GM18909 (cell line): ENCODE measurements around the gene UNK.
"Not testable (repeated sequence)": the region's sequence is repeated elsewhere in the genome, so short reads cannot be mapped to it uniquely, and the experiment has no call there.

Source experiments
- ATAC-seq: cut with Tn5 transposase; IDR thresholded peaks from one replicate; pipeline ENCODE4 v1.9.1; 2021; ENCODE audit warnings: mild to moderate bottlenecking; ENCODE audit not compliant: unreplicated experiment, poor library complexity

Gene UNK

DNA sequence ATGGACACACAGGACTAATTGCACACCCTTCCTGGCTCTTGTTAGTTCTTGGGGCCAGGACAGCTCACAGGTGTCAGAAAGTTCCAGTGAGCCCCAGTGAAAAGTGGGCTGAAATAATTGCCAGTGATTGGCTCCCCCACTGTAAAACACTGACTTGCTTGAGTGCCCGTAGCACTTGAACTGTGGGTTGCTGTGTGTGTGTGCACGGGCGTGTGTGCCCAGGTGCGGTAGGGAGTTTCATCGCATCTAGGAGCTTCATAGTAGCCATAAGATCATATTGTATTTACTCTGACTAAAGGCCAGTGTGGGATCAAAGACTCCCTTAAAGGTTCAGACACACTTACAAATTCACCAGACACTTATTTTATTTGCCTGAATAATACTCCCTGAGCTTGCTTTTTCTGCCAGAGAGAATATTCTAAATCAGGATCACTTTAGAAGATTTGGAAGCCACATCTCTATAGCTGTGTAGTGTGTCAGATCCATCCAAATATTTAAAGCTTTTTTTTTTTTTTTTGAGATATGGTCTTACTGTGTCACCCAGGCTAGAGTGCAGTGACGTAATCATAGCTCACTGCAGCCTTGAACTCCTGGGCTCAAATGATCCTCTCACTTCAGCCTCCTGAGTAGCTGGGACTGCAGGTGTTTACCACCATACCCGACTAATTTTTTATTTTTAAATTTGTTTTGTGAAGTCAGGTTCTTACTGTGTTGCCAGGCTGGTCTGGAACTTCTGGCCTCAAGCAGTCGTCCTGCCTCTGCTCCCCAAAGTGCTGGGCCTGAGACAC, 11.4 kb downstream of the UNK start:
- no peak for ATAC-seq

DNA sequence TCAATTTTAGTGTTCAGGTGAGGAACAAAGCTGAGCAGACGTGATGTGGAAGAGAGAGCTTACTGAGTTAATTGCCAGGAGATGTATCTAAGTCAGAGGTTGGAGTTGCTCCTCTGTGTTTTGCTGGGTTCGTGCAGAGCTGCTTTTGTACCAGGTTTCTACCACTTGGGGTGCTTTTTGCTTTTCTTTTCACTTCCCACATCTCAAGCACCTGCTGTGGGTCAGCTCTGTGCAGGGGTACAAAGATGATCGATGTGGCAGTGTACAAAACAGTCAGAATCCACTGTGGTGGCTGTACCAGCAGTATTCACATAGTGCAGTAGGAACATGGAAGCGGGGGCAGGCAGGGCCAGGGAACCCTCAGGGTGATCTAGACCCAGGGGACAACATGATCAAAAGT, 14.8 kb downstream of the UNK start:
- no peak for ATAC-seq

DNA sequence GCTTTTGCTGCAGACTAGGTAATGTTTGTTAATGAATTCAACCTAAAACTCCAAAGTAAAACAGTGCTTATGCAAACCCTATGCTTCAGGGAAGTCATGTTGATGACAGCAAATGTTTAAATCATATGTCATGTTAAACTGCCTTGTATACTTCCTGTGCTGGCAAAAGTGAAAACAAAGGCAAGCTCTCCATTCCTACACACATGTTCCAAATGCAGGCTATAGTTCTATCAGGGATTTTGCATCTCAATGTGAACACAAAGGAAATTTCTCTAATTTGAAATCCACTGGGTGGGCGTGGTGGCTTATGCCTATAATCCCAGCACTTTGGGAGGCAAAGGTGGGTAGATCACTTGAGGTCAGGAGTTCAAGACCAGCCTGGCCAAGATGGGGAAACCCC, 19.3 kb downstream of the UNK start:
- no peak for ATAC-seq

DNA sequence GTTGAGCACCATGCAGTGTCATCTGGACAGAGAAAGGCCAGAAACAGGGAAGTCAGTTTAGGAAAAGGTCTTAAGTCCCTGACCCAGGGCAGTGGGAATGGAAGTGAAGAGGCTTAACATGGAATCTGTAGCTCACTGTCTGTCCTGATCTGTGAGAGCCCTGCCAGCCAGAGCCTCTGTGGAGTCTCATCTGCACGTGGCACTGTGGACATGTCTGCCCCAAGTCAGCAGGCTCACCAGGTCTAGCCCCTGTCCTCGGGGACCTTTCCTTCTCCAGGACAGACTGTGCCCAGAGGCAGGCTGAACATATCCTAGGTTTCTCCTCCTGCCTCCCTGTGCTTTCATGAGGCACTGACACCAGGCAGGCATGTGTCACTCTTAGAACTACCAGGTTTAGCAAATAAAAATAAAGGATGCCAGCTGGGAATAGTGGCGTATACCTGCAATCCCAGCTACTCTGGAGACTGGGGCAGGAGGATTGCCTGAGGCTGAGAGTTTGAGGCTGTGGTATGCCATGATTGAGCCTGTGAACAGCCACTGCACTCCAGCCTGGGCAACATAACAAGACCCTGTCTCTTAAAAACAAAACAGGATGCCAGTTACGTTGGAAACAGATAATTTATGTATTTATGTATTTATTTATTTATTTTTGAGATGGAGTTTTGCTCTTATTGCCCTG, 22.4 kb downstream of the UNK start:
- no peak for ATAC-seq

DNA sequence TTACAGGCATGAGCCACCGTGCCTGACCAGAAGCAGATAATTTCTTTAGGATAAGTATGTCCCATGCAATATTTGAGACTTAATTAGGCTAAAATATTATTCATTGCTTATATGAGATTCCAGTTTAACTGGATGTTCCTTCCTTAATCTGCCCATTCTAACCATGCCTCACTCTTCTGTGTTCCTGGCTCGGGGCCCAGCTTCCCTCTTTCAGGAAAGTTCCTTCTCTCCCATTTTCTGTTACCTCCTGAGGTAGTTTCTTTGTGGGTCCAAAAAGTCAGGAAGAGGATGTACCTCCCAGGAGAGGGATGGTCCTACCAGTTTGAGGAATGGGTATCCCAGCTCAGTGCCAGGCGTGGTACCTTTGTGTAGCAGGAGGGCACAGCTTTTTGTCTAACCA, 23.3 kb downstream of the UNK start:
- ATAC-seq = no peak

DNA sequence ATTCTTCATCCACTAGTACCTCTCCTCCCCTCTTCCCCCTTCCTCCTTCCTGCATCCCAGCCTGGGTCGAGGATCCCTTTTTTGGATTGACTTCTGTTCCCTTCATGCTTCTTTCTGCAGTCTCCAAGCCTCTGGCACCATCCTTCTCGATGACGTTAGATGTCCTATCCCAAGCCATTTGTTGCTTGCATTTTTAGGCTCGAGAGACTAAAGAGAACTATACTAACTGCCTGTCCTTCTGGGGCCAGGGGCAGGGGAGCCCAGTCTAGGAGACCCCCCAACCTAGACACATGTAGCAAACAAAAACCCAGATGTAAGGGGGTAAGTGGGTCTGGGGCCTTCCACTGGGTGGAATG, 23.9 kb downstream of the UNK start:
- no peak for ATAC-seq

DNA sequence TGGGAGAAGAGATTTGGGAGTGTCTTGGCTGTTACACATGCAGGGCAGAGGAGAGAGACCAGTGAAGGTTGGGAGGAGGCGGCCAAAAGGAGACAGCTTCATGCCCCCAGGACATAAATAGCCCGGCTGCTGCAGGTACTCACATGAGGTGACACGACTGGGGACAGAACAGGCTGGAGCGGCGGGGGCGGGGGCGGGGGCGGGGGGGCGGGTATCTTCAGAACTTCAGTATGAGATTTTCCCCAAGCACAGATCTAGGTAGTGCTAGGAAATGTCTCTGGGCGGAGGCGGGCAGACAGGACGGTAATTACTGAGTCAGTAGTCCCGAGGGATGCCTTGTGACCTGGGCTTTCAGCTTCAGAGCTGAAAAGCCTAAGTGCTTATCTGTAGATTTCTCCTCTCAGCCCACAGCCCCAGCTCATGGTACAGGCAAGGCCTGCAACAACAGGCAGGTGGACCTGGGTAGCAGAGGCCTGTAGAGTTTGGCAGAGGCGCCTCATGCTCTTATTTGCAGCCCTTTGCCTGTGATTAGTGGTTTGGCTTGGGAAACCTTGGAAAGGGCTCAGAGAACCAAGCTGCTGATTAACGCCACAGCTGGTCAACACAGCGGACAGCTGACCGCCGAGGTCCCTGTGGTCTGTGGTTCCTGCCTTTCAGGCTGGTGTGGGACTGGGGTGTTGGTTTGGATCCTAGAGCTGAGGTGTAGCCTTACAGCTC, 24.5 kb downstream of the UNK start:
- peak; percentile 69 for ATAC-seq

DNA sequence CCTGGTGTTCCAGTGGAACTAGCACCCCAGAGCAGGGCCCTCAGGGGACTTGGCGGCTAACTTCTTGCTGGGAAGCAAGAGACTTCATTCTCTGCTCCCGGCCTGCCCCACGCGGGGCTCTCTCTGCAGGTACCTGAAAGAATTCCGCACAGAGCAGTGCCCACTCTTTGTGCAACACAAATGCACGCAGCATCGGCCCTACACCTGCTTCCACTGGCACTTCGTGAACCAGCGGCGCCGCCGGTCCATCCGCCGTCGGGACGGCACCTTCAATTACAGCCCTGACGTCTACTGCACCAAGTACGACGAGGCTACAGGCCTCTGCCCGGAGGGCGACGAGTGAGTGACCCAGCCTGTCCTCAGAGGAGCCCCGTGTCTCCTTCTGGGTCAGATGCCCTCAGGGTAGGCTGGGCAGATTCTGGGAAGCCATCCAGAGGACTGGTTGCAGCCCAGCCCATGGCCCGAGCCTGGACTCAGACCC, 25.1 kb downstream of the UNK start:
- ATAC-seq = no peak

DNA sequence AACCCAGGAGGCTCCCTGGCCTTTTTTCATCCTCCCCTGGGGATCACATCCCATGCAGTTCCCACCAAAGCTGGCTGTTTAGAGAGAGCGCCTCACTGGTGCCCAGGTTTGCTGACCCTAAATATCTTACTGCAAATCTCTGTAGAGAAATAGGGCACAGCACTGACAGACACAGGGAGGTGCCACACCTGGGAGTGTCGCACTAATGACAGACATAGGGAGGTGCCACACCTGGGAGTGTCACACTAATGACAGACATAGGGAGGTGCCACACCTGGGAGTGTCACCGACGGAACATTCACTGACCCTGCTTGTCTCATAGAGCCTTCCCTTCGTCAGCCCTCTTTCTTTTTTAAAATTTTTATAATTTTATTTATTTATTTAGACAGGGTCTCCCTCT, 25.6 kb downstream of the UNK start:
- no peak for ATAC-seq

DNA sequence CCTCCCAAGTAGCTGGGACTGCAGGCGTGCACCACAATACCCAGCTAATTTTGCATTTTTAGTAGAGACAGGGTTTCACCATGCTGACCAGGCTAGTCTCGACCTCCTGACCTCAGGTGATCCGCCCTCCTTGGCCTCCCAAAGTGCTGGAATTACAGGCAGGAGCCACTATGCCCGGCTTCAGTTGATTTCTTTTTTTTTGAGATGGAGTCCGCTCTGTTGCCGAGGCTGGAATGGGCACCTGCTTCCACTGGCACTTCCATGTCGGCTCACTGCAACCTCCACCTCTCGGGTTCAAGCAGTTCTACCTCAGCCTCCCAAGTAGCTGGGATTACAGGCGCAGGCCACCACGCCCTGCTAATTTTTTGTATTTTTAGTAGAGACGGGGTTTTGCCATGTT, 26.1 kb downstream of the UNK start:
- ATAC-seq = not testable (repeated sequence)

DNA sequence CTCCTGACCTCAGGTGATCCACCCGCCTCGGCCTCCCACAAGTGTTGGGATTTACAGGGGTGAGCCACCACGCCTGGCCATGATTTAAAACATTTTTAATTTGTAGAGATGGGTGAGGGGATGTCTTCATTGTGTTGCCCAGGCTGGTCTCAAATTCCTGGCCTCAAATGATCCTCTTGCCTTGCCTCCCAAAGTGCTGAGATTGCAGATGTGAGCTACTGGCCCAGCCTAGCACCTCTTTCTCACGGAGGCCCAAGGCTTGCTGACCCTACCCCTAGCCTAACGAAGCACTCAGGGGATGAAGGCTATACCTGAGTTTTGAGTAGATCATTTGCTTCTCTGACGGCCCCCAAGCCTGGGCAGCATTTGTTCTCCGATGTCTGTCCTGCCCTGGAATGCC, 26.6 kb downstream of the UNK start:
- no peak for ATAC-seq

DNA sequence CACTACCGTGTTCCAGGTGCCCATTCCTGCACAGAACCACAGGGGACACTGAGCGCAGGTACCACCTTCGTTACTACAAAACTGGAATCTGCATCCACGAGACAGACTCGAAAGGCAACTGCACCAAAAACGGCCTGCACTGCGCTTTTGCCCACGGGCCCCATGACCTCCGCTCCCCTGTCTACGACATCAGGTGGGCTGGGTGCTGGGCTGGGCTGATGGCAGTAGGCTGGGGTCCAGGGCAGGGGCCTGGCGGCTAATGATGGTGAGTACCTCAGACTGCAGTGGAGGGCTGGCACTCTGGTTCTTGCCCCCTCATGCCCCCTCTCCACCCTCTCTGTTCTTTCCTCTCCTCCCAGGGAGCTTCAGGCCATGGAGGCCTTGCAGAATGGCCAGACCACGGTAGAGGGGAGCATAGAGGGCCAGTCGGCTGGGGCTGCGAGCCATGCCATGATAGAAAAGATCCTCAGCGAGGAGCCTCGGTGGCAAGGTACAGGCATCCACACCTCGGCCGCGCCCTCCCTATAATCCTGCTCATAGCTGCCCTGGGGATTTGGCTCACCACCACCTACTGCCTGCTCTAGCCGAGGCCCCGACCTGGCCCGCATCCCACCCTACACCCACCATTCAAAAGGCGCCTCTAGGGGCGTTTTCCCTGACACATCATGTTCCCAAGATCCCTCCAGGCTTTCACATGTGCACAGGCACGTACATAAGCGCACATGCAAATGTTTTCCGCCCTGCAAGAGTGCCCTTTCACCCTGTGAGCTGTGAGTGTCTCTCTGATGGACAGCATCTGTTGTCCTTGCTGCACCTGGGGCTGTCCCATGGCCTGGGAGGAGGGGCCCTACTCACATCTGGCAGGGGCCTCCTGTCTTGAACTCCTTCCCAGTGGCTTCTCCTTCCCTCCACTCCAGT, 27.7 kb downstream of the UNK start:
- no peak for ATAC-seq

DNA sequence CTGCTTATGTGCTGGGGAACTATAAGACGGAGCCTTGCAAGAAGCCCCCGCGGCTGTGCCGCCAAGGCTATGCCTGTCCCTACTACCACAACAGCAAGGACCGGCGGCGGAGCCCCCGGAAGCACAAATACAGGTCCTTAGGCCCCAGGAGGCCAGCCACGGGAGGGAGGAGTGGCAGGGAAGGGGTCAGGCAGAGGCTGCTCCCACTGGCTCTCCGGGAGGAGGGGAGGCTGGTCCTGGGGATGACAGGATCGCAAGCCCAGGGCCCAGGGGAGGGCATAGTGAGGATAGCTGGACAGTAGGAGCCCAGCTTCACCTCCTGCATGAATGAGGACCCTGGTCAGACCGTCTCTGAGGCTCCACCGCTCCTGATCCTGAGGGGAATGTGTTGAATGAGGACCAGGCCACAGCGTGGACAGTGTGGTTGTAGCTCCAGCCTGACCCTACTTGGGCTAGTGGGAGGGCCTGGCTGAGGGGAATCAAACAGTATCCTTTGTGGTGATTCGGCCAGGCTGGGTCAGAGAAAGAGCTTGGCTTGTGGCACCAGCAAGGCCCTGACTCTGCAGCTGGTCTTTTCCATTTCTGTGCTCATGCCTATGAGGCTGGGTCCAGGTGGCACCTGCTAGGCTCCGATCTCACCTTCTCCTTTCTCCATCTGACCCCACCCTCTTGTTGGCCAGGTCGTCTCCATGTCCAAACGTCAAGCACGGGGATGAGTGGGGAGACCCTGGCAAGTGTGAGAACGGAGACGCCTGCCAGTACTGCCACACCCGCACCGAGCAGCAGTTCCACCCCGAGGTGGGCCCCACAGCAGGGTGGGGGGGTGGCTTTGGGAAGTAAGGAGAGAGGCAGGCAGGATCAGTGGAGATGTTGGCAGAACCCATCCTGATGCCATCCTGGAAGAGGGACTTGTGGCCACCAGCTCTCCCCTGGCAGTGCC, 28.7 kb downstream of the UNK start:
- ATAC-seq = no peak

DNA sequence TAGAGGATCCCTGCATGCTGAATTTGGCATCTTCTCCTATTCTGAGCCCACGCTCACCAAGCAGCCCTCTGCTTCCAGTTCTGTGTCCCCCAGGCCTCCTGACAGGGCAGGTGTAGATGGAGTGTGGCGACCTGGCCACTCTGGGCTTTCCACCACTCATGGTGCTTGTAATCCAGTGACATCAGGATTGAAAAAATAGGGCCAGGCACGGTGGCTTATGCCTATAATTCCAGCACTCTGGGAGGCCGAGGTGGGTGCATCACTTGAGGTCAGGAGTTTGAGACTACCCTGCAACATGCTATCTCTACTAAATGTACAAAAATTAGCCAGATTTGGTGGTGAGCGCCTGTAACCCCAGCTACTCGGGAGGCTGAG, 29.4 kb downstream of the UNK start:
- ATAC-seq = no peak

DNA sequence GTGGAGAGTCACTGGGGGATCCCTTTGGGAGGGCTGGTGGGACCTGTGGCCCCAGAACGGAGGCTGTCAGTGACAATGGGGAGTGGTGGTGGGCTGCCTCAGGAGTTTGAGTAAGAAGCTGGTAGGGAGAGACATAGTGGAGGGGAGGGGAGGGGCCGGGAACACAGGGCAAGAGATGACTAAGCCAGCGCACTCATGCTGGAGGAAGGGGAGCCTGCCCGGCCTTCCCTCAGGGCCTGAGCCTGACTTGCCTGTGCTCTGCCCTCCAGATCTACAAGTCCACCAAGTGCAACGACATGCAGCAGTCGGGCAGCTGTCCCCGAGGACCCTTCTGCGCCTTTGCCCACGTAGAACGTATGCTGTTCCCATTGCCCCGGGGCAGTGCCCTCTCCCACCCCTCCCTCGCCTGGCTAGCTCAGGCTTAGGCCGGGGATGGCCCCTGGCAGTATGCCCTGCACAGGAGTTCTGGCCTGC, 30.3 kb downstream of the UNK start:
- ATAC-seq = no peak

DNA sequence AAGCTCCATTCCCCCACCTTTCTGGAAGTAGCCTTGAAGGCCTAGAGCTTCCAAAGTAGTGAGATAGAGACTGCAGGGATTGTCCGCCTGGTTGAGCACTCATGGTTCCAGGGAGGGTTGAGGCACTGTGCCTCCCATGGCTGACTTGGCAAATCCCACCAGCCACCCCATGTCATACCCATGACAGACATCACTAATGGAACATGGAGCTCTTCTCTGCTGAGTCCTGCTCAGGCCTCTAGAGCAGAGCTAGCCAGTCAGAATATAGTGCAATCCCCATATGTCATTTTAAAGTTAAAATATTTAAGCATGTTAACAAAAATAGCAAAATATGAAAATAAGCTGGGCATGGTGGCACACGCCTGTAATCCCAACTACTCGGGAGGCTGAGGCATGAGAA, 30.8 kb downstream of the UNK start:
- no peak for ATAC-seq

DNA sequence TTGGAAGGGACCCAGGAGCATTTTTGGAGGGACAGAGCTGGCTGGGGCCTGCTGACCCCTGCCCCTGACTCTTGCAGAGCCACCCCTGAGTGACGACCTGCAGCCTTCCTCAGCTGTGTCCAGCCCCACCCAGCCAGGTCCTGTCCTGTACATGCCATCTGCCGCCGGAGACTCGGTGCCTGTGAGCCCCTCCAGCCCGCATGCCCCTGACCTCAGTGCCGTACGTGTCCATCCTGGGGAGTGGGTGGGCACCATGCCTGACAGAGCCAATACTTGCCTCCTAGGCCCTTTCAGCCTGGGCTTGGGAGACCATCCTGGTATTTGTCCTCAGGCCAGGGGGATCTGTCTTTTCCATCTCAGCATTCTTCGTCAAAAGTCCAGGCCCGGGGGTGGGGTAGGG, 32.1 kb downstream of the UNK start:
- no peak for ATAC-seq

DNA sequence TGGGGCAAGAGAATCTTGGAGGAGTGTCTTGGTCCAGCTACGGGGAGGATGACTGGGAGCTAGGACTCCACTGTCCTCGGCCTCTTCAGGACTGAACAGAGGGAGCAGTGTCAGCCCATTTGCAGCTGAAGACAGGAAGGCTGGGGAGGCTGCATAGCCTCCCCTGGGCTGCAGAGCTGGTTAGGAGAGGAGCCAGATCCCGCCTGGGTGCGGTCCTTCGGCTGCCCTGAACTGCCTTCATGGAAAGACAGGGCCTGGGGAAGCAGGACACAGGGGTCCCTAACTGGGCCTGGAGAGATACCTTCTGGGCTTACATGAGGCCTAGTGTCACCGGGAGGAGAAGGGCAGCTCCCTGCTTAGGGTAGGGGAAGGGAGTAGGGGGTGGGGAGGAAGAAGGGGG, 33.0 kb downstream of the UNK start:
- no peak for ATAC-seq

DNA sequence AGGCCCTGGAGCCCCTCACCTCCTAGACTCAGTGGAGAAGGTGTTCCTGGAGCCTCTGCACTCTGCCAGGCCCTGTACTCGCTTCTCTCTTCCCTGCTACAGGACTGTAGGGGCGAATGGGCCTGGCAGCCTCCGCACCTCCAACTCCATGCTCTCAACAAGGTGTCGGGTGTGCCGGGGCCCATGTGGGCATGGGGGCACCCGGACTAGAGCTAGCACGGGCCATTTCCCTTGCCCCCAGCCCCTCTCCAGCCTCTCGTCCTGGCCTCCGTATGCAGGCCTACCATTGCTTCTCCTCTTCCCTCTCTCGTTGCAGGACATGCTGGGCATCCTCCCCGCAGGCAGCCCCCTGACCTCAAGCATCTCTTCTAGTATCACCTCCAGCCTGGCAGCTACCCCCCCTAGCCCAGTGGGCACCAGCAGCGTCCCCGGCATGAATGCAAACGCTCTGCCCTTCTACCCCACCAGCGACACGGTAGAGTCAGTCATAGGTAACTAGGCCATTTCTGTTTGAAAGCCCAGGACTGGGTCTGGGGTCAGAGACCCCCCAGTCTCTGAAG, 33.8 kb downstream of the UNK start:
- no peak for ATAC-seq
